Inferior parietal cortex (tissue), 1 donor: ENCODE data around the gene GPNMB.
A peak's percentile ranks its signal among the peaks of the same experiment; 100 is the strongest.
"Not testable (repeated sequence)": the region's sequence is repeated elsewhere in the genome, so short reads cannot be mapped to it uniquely, and the experiment has no call there.

Source experiments
- DNase-seq: peaks from one replicate; pipeline ENCODE4 v3.0.0-alpha.2; 2016; ENCODE audit errors: extremely low spot score

The GPNMB gene

GRCh38 chr7:23246555-23246954, at the start of gene GPNMB:
Gene GPNMB, plus strand, starts transcription at chr7:23246775. Its CDS starts 83 bp downstream, at chr7:23246858.
- no peak for DNase-seq

- DNase-seq, result not testable (repeated sequence)
Measured at GRCh38 chr7:23197745-23198144, 48.8 kb upstream of the GPNMB start.

GRCh38 chr7:23200331-23200730, 46.2 kb upstream of the GPNMB start:
- DNase-seq, result no peak

- no peak for DNase-seq
Measured at GRCh38 chr7:23204241-23204640, 42.3 kb upstream of the GPNMB start.

DNA sequence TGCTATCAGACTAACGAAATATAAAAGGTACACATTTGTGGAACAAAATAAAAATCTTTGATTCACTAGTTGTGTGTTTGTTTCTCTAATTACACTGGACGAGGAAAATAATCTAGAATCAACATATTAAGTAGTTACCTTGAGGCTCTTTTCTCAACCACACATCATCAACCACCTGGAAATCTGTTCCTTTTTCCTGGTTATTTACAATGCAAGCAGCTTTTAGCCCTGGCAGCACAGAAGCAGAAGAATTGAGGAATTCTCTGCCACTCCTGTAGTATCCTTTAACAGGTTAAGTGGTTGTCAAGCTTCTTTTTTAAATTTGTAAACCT, 41.0 kb upstream of the GPNMB start:
- DNase-seq, result no peak

GRCh38 chr7:23205909-23206767, 40.4 kb upstream of the GPNMB start:
- DNase-seq, result no peak

- DNase-seq, result no peak
Measured at GRCh38 chr7:23207021-23207420, 39.6 kb upstream of the GPNMB start.

DNA sequence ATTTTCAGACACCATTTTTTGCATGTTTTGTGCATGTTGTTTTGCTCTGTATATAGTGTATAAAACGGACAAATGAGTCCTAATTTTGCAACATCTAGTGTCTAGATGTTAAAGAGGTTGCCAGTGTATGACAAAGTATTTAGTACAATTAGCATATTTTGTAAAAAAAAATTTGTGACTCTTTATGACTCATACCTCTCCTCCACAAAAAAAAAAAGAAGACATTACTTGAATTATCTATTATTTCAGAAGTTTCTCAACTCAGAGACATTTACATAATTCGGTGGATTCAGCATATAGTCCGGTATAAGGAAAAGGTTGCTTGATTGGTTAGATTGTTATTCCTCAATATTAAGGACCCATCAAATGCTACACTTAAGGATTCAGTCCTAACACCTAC, 38.7 kb upstream of the GPNMB start:
- no peak for DNase-seq

DNA sequence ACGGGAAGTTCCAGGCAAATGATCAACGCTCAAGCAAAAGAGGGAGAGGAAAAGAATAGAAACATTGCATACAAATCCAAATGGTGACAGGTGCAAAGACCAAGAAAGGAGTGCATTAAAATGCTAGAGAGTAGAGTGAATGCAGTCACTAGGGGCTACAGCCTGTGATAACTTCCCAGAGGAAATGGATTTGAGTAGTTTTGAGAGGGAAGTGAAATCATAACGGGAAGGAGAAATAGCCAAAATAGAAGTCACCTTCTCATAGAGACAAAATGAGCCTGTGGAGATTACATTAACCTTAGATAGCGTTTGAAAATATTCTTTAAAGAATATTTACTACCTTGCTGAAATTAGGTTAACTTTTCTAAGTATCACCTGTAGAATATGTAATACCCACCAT, 38.3 kb upstream of the GPNMB start:
- no peak for DNase-seq

GRCh38 chr7:23210506-23210905, 36.1 kb upstream of the GPNMB start:
- DNase-seq, result no peak

DNA sequence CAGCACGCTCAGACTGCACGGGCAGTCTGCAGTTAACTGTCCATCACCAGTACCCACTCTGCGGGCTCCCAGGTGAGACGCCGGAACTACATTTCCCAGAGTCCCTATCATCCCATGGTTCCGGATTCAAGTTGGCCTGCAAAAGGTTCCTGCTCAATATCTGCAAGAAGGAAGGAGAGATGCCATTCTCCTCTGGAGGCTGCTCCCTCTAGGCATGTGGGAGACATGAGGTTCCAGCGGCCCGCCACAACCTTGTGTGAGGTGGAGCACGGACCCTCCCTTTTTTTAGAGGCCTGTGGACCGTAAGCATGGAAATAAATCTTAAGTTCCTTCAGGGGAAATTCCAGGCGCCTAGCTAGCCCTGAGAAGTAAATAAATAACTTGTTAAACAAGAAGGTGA, 35.0 kb upstream of the GPNMB start:
- DNase-seq, result no peak

GRCh38 chr7:23212395-23212794, 34.2 kb upstream of the GPNMB start:
- DNase-seq, result no peak

- no peak for DNase-seq
Measured at GRCh38 chr7:23212841-23213240, 33.7 kb upstream of the GPNMB start.

DNA sequence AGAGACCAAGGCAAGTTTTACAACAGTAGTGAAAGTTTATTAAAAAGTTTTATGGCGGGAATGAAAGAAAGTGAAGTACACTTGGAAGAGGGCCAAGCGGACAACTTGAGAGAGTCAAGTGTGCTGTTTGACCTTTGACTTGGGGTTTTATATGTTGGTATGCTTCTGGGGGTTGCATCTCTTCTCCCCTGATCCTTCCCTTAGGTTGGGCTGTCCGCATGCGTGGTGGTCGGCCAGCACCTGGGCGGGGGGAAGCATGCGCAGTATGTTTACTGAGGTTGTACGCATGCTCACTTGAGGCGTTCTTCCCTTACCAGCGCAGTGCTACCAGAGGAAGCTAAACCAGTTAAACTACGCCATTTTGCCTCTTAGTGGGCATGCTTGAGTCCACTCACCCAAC, 32.8 kb upstream of the GPNMB start:
- DNase-seq, result no peak

DNA sequence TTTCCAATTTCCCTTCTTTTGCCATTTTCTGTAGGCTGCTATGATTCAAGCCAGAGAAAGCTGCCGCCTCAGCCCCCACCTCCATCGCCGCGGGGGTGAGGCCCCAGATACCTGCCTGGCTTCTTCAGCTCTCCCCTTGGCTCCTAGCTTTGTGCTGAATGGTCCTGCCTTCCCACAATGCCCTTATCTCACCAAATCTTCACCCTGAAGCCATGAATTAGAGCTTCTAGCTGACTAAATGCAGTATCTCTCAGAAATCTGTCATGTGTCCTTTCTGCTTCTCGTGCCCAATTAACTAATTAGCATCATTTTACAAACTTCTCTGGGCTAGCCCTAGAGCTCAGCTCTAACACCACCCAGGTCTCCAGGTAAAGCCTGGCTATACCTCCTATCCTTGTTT, 32.2 kb upstream of the GPNMB start:
- no peak for DNase-seq

DNA sequence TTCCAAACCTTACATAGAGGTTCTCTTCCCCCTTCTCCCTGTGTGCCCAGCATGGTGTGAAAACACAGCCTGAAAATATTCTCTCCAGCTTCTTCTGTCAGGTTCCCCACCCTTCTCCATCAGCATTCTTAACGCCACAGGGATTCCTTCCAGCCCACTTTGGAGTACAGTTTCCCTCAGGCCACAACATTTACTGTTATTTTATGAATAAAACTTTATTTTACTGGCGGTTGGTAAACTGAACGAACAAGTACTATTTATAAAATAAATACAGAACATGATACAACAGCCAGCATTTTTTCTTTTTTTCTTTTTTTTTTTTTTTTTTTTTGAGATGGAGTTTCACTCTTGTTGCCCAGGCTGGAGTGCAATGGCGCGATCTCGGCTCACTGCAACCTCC, 31.6 kb upstream of the GPNMB start:
- no peak for DNase-seq

GRCh38 chr7:23216021-23216420, 30.6 kb upstream of the GPNMB start:
- peak; percentile 48 for DNase-seq

GRCh38 chr7:23218196-23218595, 28.4 kb upstream of the GPNMB start:
- no peak for DNase-seq

DNA sequence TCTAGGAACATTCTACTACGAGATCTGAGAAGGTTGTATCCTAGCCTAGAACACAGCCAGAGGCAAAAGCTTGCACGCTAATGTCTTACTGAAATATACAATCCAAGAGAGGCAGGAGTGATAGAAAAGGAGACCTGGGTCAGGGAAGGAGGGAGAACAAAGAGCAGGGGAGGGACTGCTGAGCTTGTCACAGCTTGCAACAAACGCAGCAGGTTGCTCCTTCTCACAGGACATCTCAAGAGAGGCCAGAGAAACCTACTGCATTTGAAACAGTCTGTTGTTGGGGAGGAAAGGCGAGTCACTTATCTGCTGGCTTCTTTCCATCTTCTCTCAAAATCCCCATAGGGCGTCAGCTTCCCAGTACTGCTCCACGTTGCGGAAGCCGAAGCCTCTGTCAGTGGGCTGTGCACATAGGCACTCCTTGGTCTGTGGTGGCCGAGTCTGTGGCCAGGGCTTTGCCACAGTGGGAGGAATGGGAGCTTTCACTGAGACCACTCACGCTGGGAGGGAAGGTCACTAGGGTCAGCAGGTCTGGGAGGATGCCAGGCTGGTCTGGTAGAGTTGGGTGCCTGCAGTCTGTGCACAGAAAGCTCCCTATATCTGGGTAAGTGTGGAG, 25.8 kb upstream of the GPNMB start:
- DNase-seq, result no peak

DNA sequence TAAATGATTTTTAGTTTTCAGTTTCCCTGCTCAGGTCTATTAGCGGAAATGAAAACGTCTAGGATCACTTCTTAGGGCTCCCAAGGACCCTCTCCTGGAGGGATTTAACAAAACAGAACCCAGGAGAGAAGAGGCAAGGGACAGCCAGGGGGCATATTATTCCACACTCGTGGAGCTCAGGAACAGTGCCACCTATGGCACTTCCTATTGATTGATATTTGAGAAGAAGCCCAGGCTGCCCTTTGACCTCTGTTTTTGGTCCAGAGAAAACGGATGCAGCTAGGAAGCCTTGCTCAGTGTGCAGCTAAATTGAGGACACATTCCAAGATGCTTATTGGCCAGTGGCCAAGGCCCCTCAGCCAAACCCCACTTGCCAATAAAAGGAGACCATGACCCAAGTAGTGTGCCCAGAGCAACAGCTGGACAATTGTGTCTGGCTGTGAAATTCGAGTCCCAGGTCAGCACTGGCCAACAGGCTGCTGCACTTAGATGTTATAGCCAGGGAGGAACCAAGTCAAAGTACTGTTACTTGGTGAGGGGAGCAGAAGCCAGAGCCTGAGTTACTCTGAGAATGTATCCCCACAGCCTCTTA, 24.0 kb upstream of the GPNMB start:
- no peak for DNase-seq

GRCh38 chr7:23224364-23224763, 22.2 kb upstream of the GPNMB start:
- not testable (repeated sequence) for DNase-seq

DNA sequence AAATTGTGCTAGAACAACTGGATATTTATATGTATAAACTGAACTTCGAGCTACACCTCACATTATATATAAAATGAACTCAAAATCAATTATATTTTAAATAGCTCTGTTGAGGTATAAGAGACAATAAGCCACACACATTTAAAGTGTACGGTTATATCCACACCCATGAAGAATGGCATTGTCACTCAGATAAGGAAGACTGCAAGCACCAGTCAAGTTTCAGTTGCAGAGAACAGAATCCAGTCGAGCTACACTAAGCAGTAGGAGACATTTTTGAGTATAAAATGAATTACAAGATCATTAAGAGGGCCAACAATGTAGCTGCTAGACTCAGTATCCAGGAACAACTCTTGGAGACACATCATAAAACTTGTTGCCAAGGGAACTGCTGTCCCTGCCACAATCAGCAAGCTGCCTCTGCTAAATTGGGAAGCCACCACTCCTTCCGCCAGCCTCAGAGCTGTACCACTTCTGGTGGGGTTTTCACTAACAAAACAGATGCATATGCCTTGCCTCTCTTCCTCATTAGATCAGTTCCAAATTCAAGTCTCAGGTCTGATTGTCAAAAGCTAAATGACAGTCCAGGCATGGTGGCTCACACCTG, 19.6 kb upstream of the GPNMB start:
- peak; percentile 27 for DNase-seq

- DNase-seq, result no peak
Measured at GRCh38 chr7:23228412-23228811, 18.2 kb upstream of the GPNMB start.
